HG03280 (cell line): Measurements from ENCODE around the gene ADSS2.
"Not testable (repeated sequence)": the region's sequence is repeated elsewhere in the genome, so short reads cannot be mapped to it uniquely, and the experiment has no call there.

Experiments
- ATAC-seq: cut with Tn5 transposase; IDR thresholded peaks from one replicate; pipeline ENCODE4 v1.9.1; 2021; ENCODE audit warnings: mild to moderate bottlenecking, moderate library complexity; ENCODE audit not compliant: unreplicated experiment

Gene ADSS2

GRCh38 chr1:244451539-244451950 is at the start of gene ADSS2:
Gene ADSS2 (minus strand): TSS chr1:244451909. CDS start chr1:244451817, 92 bp downstream.
- no peak for ATAC-seq

GRCh38 chr1:244500515-244500914 is 48.8 kb upstream of the ADSS2 start:
- not testable (repeated sequence) for ATAC-seq

GRCh38 chr1:244499484-244499883 is 47.8 kb upstream of the ADSS2 start:
- ATAC-seq, result not testable (repeated sequence)

GRCh38 chr1:244497805-244498204 is 46.1 kb upstream of the ADSS2 start:
- no peak for ATAC-seq

DNA sequence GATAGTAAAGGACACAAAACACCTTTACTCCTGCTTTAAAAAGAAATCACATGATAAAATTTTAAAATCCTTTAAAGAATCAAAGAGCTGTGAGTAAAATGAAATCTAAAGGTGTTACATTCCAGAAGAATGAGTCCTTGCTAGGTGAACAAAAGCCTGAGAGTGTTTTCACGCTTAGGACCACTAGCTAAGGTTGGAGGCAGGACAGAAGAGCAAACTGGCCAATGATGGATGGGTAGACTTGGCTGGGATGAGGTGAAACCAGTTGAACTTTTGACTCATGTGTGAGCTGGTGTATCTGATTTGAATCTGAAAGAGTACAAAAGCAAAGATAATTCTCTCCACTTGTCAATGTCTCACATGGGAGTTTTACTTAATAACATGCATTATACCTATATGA is 44.5 kb upstream of the ADSS2 start:
- ATAC-seq, result no peak

DNA sequence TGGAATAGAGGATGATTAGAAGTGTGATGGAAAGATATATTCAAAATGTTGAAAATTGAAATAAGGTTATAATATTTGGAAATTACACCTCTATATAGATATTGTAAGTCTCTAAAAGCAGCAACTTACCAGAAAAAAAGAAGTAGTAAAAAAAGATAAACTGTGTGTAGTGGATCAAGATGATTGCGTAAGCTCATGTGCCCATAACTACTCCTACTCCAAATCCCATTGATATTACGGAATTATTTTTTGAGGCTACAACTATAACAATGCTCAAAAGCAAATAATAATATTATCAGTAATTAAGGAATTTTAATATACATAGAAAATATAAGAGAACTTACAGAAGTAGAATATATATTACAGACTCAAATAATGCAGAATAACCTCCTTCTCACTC is 42.9 kb upstream of the ADSS2 start:
- ATAC-seq, result no peak

DNA sequence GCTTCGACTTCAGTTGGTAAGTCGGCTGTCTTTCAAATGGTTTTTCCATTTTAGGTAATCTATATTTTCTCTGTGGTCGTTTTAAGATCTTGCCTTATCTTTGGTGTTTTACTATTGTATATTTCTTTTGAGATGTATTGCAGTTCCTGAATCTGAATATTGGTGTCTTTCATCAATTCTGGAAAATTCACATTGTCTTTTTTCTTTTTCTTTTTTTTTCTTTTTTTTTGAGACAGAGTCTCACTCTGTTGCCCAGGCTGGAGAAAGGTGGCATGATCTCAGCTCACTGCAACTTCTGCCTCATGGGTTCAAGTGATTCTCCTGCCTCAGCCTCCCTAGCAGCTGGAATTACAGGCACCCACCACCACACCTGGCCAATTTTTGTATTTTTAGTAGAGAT is 33.3 kb upstream of the ADSS2 start:
- ATAC-seq, result not testable (repeated sequence)

GRCh38 chr1:244473059-244473605 is 21.4 kb upstream of the ADSS2 start:
- no peak for ATAC-seq

DNA sequence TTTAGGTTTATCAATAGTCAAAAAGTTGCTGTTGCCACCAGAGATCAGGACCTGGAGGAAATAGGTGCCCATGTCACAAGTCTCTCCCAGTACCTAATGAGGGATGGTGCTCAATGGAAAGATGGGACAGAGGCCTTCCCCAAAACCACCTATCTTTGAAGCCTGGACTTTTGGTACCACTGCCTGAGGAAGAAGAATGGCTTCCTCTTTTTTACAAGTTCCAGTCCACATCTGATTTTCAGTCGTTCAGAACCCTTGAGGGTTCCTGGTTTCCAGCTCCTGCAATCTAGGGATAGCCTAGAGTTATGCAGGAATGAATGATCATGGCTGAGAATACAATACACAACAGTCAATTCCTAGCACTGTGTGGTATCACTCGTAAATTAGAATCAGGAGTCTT is 15.0 kb upstream of the ADSS2 start:
- ATAC-seq, result no peak

DNA sequence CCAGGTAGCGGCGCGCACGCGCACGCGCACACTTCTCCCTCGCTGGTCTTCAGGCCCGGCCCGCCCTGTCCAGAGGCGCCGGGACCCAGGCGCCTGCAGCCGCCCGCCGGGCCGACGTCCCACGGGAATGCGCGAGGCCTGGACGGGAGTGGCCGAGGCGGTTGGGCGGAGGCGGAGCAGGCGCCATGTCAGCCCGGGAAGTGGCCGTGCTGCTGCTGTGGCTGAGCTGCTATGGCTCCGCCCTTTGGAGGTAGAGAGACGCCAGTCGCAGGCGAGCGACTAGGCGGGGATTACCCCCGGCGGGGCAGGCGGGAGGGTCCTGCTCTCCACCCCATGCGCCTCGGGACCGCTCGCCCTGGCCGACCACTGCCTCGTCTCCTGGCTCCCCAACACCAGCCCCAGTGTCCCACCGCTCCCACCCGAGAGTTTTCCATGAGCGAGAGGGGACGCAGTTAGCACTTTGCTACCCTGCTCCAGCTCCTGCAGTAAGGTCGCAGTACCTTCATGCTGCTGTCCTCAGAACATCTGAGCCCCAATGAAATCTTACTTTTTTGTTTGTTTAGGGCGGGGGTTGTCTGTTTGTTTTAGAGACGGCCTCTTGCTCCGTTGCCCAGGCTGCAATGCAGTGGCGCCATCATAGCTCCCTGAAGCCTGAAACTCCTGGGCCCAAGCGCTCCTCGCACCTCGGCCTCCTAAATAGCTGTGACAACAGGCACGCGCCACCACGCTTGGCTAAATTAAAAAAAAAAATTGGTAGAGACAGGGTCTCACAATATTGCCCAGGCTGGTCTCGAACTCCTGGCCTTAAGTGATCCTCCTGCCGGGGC is 9.7 kb upstream of the ADSS2 start, which contains the start of gene CATSPERE:
CATSPERE (plus strand) TSS at position 29 of the 827 bp plus-strand sequence; CDS start at position 186, 157 bp downstream.
- peak; percentile 99 for ATAC-seq

GRCh38 chr1:244460197-244460596 is 8.5 kb upstream of the ADSS2 start:
- no peak for ATAC-seq

DNA sequence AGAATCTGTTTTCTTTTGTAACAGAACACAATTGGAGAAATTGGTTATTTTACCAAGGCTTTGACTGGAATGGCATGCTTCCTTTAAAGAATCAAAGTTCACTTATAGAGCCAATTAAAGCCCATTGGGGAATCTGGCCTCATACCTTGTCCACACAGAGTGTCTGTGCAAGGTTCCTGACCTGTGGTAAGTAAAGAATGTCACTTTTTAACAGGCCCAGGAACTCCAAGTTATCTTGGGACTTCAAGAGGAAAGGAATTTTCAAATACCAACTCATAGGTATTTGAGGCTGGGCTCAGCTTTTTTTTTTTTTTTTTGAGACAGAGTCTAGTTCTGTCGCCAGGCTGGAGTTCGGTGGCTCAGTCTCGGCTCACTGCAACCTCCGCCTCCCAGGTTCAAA is 7.1 kb upstream of the ADSS2 start:
- ATAC-seq, result no peak

DNA sequence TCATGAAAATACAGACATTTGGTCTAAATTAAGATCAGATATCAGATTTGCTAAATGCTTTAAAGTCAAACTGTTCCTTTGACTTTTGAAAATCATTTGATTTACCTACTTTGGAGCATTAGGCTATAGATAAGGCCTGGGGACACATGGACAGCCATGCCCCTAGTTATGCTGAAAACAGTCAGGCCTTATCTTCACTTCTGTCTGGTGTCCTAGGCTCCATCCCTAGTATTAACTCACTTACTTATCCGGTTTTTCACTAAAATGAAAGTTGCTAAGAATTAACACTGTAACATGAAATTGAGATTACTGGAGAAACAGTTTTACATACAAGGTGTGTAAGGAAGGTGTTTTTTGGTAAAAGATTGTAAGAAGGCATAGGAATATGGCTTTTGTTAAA is 4.9 kb upstream of the ADSS2 start:
- no peak for ATAC-seq

DNA sequence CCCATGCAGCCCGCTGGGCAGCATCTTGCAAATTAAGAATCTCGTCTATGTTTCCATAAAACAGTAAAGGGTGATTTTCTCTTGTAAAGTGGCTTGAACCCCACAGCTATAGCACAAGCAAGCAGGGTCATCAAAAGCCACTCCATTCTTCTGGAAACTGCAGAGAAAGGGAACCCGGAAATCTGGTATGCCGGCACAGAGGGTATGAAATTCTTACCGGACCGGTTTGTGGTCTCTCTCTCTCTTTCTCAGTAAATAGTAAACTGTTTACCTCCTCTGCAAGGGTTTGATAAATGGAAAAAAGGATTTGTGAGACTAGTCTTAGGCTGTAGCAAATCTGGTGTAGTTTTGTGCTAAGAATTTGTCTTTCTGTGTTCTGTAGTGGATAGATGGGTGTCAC is 2.7 kb upstream of the ADSS2 start:
- no peak for ATAC-seq

DNA sequence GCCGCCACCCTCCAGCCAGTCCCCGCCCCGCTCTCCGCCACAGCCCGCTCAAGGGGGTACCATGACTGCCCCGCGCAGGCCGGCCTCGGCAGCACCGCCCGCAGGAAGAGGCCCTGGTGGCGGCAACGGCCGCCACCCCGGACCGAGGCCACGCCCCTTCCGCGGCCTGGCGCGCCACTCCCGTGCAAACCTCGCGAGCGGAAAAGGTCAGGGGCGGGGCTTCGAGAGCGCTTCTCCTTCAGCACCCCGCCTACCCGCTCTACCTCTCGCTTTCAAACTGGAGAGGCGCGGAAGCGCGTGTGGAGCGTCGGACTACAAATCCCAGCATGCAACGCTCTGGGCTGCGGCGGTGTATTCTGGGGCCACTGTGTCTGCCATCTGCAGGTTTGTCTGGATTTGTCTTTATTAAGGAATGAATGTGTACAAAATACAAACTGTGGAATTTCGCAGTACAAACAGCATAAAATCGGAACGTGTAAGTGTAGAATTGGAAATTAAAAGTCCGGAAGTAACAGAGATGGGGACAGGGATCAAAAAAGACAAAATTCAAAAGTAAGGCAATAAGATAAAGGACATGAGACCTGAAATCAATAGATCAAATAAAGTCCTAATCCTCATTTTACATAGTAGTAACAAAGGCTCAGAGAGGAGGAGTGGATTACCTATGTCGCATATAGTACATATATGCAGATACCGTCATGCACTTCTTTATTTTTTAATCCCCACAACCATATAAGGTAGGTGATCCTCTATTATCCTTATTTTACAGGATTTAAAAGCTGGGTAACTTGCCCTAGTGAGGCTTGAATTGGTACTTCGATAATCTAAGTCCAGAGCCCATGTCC is 464 bp upstream of the ADSS2 start:
- ATAC-seq, result peak; percentile 95

DNA sequence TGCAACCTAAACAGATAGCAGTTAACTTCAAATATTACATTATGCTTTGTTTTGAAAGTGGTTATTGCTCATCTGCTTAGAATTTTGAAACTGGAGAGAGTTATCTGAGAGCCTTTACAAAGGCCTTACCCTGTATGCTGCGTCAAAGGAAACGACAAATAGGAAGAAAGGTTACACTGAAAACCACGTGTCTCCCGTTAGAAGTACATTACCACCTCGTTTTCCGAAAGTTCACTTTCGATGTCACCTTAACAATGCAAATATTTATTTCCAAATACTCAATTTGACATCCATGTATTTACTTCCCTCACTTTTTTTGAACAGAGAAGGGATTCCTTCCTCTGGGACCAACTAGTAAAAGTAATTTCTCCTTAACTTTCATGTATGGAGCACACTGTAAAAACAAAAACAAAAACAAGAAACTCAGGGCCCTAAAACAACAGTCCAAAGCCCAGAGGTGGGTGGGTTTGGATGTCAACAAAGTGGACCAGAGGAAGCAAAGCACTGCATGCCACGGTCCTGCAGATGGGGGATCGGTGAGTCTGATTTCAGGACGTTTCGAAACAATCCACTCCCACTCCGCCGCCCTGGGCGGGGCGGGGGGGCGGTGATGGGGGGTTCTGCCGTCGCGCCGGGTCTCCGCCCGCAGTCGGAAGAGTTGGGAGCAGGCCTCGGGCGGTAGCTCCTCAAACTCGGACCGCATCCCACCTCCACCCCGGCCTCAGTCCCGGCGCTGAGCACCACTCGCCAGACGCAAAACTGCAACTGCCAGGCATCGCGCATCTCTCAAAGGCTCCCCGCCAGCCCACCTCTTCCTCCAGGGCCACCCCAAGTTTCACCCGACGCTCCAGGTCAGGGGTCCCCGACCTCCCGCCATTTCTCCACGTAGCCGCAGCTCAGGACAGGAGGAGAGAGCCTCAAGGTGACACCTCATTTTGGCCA is 841 bp downstream of the ADSS2 start:
- peak; percentile 2 for ATAC-seq

GRCh38 chr1:244449936-244450508 is 1.7 kb downstream of the ADSS2 start:
- ATAC-seq, result no peak

DNA sequence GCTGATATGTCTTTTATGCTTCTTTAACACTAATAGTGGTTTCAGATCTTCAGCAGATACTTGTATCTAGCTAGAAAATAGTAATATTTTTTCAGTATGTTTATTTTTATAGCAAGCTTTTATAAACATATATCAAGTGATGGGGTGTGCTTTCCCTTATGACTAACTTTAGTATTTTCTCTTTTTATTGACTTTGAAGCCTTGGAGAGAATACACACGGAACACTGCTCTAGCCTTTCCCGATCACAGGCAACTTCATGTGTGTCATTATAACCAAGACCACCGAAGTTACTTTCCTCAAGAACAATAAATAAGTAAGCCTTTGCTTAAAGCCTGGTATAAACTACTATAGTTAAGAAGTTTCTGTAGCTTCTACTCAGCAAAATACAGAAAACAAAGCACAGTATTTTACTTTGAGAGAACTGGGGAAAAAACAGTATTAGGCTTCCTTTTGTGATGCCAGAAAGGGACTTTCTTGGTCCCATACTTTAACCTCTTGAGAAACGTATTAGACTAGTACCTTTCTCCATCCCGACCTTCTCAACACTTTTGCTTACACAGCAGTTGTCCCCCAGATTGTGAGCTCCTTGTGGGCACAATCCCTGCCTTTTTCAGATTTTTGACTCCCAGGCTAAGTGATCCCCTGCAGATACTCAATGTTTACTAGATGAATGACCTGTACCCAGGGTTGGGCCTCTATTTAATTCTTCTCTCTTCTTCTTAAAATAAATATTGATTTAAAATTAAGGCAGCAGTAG is 3.3 kb downstream of the ADSS2 start:
- ATAC-seq, result no peak

DNA sequence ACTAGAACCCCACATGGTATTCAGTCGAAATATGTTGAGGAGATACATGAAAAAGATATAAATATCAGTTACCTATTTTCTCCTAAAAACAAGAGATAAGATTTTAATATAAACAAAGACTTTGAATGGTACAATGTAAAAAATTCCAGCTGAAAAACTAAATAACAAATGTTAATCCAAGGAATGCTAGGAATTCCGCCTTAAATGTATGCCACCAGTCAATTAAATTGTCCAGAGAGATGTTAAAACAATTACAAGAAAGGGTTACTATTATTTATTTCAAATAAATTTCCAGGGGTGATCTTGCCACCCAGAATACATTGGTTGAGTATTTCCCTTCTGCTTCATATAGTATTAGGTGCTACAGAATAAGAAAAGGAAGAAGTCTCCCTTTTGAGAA is 4.2 kb downstream of the ADSS2 start:
- ATAC-seq, result no peak
